AG04449 (cell line): Measurements from ENCODE around the gene CEP55.

Experiments used
- CTCF ChIA-PET: fragments of 350-600 bp; formaldehyde crosslinking; extraction: SDS; loops from one replicate; lab custom pipeline; 2021; ENCODE audit warnings: antibody characterized with exemption; lab: Yijun Ruan, JAX
- POLR2A ChIA-PET: fragments of 400-600, 350-600 bp; formaldehyde crosslinking; extraction: SDS; loops from one replicate; lab custom pipeline; 2020; ENCODE audit warnings: antibody characterized with exemption, inconsistent platforms; lab: Yijun Ruan, JAX
- DNase-seq: peaks from one replicate; pipeline ENCODE4 v3.0.0-alpha.2; 2010; ENCODE audit warnings: low read depth, low spot score
- H3K4me3 ChIP-seq: 2 replicates; pipeline ENCODE4 v1.5.1; 2011; ENCODE audit warnings: low read depth, mild to moderate bottlenecking, control low read depth, low read length
- CTCF ChIP-seq: IDR thresholded peaks from one replicate; pipeline ENCODE4 v1.5.1; 2011; ENCODE audit warnings: mild to moderate bottlenecking, moderate library complexity, low read length, control low read depth, inconsistent platforms; ENCODE audit not compliant: insufficient read depth; ENCODE audit errors: missing control alignments

CEP55 gene

DNA sequence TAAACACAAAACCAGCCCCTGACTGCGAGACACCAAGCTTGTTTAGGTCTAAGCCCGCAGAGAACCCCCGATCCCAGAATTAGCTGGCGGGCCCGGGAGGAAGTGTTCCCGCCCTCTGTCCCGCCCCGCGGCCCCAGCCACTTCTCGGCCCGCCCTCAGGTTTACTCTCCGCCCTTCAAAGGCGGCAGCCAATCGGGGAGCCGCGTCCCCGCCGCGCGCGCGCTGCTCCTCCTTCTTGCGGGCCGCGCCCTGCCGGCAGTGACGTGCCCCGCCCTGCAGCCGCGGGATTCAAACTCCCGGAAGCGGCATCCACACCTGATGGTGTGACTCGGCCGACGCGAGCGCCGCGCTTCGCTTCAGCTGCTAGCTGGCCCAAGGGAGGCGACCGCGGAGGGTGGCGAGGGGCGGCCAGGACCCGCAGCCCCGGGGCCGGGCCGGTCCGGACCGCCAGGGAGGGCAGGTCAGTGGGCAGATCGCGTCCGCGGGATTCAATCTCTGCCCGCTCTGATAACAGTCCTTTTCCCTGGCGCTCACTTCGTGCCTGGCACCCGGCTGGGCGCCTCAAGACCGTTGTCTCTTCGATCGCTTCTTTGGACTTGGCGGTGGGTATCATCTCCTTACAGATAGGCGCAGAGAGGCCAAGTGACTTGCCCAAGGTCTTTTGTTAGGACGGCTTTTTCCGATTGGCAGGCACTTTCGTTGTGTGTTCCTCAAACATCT lies at the start of gene CEP55:
Gene CEP55, plus strand, starts transcription at position 291 of the 720 bp plus-strand sequence. CDS start 3,440 bp downstream, outside the sequence.
- ChIA-PET POLR2A (interaction anchor here (0.6 to 1.6 kb wide), 5 partner anchors 14 to 419 kb away, joined by 3 to 9 read pairs (median 3); partner anchors contain the start of gene MYOF), CTCF (interaction anchor here (0.7 to 1.6 kb wide), 8 partner anchors 8 to 417 kb away, joined by 3 to 6 read pairs (median 3); no protein-coding TSS in a partner anchor)
- no peak for DNase-seq
- TF ChIP-seq CTCF: no peak
- H3K4me3 ChIP-seq: peak within 1 kb of the TSS; percentile 76

- CTCF ChIA-PET: interaction anchor here (1.3 to 2.6 kb wide), 3 partner anchors 15 to 71 kb away, joined by 5 to 11 read pairs (median 8); partner anchors contain the start of gene MYOF
- no peak overlapping the region for H3K4me3 ChIP-seq
- POLR2A ChIA-PET: interaction anchor here (0.8 kb wide), 1 partner anchor 36 kb away, joined by 3 read pairs; no protein-coding TSS in a partner anchor
- DNase-seq: no peak
- TF ChIP-seq CTCF: no peak
These were observed 49.4 kb upstream of the CEP55 start for GRCh38 chr10:93447019-93447418.

GRCh38 chr10:93447970-93448369 lies 48.4 kb upstream of the CEP55 start:
- ChIA-PET CTCF (no interaction called here), POLR2A (no interaction called here)
- DNase-seq: no peak
- no peak for TF ChIP-seq CTCF
- H3K4me3 ChIP-seq: no peak overlapping the region

GRCh38 chr10:93451244-93451947 lies 45.0 kb upstream of the CEP55 start:
- ChIA-PET POLR2A (no interaction called here), CTCF (interaction anchor here (1.0 kb wide), 1 partner anchor 74 kb away, joined by 3 read pairs; no protein-coding TSS in a partner anchor)
- no peak overlapping the region for H3K4me3 ChIP-seq
- no peak for TF ChIP-seq CTCF
- no peak for DNase-seq

GRCh38 chr10:93452143-93452542 lies 44.3 kb upstream of the CEP55 start:
- TF ChIP-seq CTCF: no peak
- ChIA-PET POLR2A (no interaction called here), CTCF (interaction anchor here (1.0 kb wide), 1 partner anchor 75 kb away, joined by 3 read pairs; no protein-coding TSS in a partner anchor)
- no peak for DNase-seq
- H3K4me3 ChIP-seq: no peak overlapping the region
